NCI-H1436 (cell line): Measurements from ENCODE around the gene CDC42BPB.
A peak's percentile ranks its signal among the peaks of the same experiment; 100 is the strongest.
"Not testable (repeated sequence)": the region's sequence is repeated elsewhere in the genome, so short reads cannot be mapped to it uniquely, and the experiment has no call there.

Experiments used
- DNase-seq: peaks from one replicate; lab custom pipeline; 2025; lab: John Stamatoyannopoulos, UW

CDC42BPB gene

DNA sequence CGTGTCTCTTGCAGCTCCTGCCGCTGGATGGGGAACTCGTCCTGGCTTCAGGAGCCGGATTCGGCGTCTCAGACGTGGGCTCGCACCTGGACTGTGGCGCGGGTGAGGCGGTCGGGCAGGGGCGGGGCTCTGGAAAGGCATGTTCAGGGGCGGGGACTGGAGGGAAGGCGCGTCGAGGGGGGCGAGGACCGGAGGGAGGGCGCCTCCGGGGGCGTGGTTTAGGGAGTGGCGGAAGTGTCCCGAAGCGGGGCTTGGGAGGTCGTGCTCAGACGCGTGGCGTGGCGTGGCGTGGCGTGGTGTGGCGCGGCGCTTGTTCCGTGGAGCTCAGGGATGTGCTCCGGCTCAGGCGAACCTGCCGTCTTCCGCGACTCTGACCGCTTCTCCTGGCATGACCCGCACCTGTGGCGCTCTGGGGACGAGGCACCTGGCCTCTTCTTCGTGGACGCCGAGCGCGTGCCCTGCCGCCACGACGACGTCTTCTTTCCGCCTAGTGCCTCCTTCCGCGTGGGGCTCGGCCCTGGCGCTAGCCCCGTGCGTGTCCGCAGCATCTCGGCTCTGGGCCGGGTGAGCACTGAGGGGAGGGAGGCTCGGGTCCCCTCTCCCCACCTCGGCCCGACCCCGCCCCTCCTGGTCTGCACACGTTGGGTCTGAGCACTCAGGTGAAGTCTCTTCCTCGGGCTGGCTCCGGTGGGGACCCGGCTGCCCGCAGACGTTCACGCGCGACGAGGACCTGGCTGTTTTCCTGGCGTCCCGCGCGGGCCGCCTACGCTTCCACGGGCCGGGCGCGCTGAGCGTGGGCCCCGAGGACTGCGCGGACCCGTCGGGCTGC lies 128.7 kb downstream of the CDC42BPB start:
- peak; percentile 84 for DNase-seq

DNA sequence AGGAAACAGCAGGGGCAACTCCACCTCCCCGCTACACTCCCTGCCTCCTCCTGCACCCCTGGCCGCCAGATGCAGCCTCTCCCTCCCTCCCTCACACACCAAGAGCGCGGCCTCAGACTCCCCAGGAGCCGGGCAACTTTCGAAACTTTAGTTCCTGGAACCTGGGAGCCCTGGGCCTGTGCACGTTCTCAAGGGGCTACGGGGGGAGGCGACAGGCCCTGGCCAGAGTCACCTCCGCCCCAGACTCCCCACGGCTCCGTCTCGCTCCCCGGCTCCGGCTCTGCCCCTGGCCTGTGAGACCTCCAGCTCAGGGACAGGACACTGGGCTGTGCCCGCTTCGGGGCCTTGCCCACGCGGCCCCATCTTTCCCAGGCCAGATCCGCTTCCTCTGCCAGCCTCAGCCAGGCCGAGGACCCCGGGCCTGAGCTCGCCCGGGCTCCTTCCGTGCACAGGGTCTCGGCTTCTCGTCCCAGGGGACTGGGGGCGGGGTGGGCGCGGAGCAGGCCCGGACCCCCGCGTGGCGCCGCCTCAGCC lies 129.4 kb downstream of the CDC42BPB start:
- no peak for DNase-seq

- DNase-seq: no peak
Measured at GRCh38 chr14:102927346-102927877, 129.9 kb downstream of the CDC42BPB start.

DNA sequence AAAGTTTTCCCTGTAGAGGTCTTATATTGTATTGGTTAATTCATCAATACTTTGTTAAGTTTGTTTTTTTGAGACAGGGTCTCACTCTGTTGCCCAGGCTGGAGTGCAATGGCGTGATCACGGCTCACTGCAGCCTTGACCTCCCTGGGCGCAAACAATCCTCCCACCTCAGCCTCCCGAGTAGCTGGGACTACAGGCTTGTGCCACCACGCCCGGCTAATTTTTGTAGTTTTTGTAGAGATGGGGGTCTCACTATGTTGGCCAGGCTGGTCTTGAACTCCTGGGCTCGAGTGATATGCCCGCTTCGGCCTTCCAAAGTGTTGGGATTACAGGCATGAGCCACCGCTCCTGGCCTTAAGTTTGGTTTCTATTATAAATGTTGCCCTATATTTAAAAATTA lies 130.5 kb downstream of the CDC42BPB start:
- not testable (repeated sequence) for DNase-seq

DNA sequence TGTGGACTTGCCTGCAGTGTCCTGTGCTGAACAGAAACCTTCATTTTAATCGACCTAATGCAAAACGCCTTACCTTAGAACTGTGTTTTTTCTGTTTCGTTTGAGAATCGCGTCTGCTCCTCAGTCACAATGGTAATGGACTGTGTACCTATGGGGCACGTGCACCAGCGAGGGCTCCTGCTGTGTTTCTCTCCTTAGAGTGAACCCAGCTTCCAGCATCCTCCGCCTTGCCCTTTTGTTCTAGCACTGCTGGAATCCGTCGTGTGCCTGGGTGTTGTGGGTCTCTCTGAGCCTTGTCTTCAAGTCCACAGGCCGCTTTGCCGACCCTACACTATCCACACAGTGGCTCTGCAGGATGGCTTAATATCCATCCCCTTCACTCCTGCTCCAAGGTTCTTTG lies 131.2 kb downstream of the CDC42BPB start:
- DNase-seq: no peak

DNA sequence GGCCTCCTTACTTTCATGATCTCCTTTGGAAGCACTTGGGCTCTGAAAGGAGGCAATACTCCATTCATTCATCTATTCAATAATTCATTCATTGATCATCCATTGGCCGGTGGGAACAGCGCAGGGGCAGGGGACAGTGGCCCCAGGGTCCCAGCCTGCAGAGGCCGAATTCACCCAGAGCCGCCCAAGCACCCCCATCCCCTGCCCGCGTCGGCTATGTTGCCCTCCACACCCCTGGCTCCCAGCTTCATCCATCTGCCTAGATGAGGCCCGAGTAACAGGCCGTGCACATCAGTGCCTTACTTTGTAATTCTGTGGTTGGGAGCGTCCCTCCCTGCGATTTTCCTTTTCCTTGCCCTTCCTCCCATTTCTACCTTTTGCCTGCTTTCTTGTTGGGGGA lies 131.7 kb downstream of the CDC42BPB start:
- no peak for DNase-seq

- no peak for DNase-seq
Measured at GRCh38 chr14:102924632-102925588, 132.4 kb downstream of the CDC42BPB start.

DNA sequence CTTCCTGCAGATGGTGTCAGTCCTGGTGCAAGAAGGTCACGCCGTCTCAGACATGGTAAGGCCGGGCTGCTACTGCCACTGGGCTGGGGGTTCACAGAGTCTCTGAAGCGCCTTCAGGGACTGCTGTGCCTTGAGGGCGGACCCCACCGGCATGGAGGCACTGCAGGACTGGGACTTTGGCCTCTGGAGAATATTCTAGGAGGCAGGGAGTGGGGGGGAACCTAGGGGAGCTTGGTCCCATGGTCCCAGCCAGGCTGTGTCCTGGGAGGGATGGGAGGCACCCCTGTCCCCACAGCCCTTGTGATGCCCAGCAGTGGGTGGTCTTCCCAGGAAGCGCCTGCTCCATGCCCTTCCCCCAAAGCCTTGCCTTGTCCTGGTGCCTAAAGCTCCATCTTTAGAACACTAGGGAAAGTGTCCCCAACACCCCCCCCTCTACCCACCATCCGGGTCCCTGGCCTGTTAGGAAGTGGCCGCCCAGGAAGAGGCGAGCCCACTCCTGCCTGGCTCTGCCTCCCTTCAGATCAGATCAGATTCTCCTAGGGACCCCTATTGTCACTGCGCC lies 133.3 kb downstream of the CDC42BPB start:
- DNase-seq: no peak

DNA sequence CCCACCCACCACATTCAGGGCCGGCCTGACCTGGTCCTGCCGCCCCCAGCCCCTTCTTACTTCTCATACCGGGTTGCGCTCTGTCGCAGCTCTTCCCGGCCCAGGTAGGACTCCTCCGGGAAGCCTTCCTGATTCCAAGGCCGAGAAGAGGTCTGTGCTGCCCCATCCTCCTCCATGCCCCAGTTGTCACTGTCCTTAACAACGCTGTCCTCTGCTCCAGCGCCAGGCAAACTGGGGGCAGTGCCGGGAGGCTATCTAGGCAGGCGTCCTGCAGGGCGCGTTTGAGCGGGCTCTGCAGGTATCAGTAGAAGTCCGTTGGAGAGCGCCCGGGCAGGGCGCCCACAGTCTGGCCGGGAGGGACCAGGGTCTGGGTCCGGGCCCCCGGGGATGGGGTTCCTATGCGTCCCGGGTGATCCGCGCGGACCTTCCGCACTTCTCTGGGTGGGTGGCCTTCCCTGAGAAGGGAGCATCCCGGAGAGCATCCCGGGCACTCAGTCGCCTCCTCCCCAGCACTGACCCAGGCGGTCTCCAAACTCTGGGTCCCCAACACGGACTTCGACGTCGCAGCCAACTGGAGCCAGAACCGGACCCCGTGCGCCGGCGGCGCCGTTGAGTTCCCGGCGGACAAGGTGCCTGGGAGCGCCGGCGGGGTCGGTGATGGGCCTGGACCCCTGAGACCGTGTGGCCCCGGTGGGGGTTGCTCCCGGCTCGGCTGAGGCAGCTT lies 134.0 kb downstream of the CDC42BPB start:
- DNase-seq: no peak

DNA sequence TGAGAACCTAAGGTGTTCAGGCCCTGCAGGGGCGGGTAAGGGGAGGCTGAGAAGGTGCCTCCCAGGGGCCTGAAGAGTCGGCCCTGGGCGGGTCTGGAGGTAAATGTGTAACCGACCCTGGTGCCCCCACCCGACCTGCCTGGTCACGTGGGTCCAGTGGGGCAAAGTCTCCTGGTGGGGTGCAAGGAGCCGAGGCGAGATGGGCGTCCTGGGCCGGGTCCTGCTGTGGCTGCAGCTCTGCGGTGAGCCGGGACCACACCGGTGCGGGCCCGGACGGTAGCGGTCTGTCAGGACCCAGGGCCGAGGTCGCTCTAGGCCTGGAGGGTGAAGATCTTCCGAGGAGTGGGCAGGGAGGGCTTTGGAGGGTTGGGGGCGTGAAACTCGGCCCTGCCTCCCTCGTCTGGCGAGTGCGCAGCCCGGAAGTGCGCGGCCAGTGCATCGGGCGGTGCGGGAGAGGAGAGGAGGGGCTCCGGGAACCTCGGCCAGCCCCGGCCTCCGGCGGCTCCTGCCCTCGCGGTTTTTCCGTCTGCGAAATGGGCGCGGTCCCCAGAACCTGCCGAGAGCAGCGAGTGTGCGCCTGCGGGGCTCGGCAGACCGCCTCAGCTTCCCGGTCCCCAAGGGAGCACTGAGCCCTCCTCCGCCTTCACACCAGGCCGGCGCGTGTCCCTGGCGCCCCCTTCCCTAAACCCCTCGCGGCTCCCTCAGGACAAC lies 134.7 kb downstream of the CDC42BPB start, which contains the start of gene AMN:
Gene AMN (plus strand): TSS at position 174 of the 711 bp plus-strand sequence. CDS start 26 bp downstream, at position 200.
- no peak for DNase-seq

DNA sequence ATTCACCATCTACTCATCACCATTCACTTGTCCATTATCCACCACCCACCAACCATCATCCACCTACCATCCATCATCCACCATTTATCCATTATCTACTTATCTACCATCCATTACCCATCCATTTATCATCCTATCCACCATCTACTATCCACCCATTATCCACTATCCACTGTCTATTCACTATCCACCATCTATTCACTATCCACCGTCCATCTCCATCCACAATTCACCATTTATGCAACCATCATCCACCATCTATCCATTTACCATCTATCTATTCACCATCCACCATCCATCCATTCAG lies 136.4 kb downstream of the CDC42BPB start:
- no peak for DNase-seq

DNA sequence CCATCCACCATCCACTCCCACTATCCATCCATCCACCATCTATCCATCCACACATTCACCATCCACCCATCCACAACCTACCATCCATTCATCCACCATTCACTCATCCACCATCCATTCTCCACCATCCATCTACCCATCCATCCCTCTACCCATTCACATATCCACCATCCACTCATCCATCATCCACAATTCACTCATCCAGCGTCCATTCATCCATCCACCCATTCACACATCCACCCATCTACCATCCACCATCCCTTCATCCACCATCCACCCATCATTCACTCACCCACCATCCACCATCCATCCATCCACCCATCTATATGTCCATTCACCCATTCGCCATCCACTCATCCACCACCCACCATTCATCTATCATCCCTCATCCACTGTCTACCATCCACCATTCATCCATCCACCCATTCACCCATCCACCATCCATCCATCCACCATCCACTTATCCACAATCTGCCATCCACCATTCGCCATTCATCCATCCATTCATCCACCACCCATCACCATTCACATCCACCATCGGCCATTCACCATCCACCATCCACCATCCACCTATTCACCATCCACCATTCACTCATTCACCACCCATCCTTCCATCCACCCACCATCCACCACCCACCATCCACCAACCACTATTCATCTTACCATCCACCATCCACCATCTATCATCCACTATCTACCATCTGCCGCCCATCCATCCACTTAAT lies 136.9 kb downstream of the CDC42BPB start:
- no peak for DNase-seq

DNA sequence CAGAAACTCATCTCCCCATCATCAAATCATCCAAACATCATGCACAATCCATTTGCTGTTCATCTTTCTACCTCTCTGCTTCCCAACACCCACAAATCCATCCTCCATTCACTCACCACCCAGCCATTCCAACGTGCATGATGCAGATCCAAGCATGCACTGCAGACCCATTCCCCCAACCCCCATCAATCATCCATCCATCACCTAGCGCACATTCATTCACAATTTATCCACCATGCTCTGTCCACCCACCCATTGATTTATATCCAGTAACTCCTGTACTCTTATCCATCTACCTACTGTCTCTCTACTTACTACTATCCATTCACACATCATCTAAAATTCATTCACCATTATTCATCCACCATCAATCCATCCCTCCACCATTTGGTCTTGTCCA lies 138.9 kb downstream of the CDC42BPB start:
- DNase-seq: no peak

- DNase-seq: no peak
Measured at GRCh38 chr14:102917469-102918211, 139.7 kb downstream of the CDC42BPB start.

GRCh38 chr14:102917056-102917385 lies 140.3 kb downstream of the CDC42BPB start:
- DNase-seq: no peak

DNA sequence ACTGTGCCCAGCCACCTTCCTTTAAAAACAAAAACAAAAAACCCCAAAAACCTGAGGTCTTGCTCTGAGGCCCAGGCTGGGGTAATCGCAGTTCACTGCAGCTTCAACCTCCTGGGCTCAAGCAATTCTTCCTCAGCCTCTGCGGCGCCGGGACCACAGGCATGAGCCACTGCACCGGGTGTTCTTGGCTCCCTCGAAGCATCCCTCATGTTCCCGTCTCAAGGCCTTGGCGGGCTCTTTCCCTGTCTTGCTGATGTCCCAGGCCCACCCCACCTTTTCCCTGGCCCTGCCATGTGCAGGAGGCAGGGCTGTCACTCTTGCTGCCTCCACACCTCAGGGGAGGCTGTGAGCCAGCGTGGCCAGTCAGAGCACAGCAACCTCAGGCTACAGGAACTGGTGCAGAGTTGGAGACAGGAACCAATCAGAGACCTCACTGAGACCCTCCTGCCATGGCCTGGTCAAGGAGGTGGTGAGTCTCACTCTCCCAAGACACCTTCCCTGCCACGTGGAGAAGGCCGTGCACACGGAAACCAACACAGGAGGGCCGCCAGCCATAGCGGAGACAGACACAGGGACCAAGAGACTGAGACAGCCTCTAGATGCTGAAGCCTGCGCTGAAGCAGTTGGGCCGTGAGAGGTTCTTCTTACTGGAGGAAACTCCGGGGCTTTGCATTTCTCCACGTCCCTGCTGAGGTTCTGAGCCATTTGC lies 140.8 kb downstream of the CDC42BPB start:
- DNase-seq: no peak

DNA sequence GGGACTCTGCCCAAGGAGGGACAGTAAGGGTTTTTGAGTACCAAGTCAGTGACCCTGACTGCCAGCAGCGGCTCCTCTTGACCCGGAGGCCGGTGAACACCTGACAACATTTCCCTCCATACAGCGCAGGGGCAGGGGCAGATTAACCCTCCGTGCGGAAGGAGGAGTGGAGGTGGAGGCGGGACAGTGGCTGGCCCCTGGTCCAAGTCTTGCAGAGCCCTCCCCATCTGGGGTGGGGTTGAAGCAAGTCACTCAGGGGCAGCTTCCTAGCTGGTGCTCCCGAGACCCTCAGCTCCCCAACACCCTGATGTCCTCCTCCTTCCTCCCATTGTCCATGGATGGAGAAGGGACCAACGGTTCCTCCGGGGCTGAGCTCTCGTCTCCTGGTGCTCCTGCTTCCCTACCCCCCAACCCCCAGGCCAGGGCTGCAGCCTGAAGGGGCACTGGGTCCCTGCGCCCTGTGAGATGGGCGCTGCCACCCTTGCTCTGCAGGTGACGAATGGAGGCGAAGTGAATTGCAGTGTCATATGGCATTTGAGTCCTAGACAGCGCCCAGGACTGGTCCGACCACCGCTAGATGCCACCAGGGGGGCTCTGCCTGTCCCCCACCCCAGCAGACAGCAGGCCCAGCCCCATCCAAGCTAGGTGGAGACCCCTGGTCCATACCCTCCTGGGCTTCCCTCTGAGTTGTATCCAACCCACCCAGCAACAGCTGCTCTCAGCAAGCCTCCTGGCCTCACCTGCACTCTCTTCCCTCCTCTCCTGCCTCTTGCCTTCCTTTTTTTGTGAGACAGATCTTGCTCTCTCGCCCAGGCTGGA lies 141.8 kb downstream of the CDC42BPB start:
- DNase-seq: no peak
